GM12874 (cell line): ENCODE data around the gene ADA.

Experiments
- TF ChIP-seq, protein P1 (sequence below): IDR thresholded peaks from 2 replicates; pipeline ENCODE4 v1.5.1; 2011; ENCODE audit warnings: low read depth, mild to moderate bottlenecking, control low read depth, low read length, moderate library complexity; ENCODE audit not compliant: insufficient read depth

The ADA gene

DNA sequence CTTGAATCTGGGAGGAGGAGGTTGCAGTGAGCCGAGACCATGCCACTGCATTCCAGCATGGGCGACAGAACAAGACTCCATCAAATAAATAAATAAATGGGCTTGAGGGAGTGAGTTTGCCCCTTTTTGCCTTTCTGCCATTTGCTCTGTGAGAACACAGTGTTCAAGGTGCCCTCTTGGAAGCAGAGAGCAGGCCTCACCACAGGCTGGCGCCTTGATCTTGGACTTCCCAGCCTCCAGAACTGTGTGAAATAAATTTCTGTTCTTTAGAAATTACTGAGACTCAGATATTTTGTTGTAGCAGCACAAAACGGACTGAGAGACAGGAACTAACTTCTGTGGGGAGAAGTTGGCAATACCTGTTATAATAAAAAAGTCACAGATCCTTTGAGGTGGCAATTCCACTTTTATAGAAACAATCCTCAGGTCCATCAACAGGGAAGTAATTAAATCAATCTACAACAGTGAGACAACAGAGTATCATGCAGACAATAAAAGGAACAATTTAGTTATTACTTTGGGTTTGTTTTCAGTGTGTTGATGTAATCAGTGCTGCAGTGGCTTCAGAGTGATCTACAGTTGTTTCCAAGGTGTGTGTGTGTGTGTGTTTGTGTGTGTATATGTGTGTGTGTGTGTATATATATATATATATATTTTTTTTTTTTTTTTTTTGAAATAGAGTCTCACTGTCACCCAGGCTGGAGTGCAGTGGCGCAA, 44.6 kb downstream of the ADA start:
- TF ChIP-seq, protein P1, sequence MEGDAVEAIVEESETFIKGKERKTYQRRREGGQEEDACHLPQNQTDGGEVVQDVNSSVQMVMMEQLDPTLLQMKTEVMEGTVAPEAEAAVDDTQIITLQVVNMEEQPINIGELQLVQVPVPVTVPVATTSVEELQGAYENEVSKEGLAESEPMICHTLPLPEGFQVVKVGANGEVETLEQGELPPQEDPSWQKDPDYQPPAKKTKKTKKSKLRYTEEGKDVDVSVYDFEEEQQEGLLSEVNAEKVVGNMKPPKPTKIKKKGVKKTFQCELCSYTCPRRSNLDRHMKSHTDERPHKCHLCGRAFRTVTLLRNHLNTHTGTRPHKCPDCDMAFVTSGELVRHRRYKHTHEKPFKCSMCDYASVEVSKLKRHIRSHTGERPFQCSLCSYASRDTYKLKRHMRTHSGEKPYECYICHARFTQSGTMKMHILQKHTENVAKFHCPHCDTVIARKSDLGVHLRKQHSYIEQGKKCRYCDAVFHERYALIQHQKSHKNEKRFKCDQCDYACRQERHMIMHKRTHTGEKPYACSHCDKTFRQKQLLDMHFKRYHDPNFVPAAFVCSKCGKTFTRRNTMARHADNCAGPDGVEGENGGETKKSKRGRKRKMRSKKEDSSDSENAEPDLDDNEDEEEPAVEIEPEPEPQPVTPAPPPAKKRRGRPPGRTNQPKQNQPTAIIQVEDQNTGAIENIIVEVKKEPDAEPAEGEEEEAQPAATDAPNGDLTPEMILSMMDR: no peak

DNA sequence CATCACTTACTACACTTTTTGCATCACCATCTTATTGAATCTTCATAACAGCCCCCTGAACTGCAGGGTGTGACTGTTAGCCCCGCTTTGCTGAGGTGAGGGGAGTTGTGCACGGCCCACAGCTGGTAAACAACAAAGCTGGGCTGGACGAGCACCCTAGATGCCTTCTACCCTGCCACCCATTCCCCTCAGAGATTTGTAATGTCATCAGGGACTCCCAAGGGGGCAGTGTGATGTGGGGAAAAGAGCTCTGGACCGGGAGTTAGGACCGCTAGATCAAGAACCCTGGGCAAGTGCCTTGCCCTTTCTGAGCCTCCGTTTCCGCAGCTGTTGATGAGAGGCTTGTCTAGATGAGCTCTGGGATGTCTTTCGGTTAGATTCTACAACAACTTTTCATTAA, 48.2 kb downstream of the ADA start:
- TF ChIP-seq, protein P1: no peak

DNA sequence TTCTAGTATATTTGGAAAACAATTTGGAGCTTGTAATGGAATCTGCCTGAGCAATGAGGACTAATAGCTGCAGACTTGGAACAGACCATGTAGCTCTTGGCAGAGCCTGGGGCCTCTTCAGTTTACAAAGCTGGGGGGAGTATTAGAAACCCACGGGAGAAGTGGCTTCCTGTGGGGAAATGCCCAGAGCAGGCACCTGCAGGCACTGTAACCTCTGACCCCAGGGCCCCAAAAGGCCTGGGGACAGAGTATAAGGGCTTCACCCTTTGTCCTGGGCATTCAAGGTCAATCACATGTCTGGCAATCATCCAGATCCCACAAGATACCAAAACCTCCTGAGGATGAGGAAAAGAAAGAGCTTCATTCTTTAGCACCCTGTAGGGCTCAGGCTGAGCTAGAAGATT, 49.7 kb downstream of the ADA start:
- TF ChIP-seq, protein P1: no peak

DNA sequence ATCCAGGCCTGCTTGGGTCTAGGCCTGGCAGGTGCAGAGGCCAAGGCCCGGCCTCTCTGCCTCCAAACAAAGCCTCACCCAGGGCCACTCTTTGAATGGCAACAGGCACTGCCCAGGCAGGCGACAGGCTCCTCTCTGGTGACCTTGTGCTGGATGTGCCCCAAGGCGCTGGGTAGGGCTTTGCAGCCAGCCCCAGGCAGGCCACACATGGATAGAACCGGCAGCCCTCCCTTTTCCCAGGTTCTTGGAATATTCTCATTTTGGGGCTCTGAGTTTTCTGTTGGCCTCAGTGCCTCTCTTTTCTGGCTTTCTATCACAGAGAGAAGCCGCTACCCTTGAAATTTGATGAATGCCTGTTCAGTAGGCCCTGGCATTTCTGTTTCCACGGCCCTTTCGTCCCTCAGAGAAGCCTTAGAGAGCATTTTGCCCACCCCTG, 50.2 kb downstream of the ADA start:
- TF ChIP-seq, protein P1: no peak

DNA sequence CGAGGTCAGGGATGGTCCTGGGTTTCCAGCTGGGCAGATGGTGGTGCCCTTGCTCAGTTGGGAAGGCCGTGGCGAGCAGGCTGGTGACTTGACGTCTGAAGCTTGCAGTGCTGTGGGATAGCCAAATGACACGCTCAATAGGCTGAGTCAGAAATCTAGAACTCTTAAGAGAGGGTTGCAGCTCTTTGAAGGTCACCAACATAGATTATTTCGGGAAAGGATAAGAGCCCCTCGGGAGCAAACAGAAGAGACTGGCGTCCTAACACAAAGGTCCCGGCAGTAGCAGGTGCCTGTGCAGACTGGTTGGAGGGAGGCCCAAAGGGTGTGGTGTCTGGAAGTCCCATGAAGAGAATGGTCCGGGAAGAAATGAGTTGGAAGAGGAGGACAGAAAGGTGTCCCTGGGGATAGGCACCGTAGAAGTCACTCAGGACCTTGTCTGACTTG, 50.7 kb downstream of the ADA start:
- TF ChIP-seq, protein P1: no peak

DNA sequence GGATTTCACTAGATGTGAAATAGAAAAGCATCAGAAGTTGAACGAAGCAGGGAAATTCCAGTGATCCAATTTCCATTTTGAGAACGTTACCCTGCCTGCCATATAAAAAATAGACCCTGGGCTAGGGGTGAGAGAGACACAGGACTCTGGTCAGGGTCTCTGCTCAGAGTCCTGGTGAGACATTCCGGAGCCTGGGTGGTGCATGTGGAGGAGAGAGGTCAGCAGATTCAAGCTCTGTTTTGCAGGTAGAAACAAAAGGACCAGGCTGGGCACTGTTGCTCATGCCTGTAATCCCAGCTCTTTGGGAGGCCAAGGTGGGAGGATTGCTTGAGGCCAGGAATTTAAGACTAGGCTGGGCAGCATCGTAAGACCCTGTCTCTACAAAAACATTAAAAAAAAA, 51.2 kb downstream of the ADA start:
- TF ChIP-seq, protein P1: no peak

DNA sequence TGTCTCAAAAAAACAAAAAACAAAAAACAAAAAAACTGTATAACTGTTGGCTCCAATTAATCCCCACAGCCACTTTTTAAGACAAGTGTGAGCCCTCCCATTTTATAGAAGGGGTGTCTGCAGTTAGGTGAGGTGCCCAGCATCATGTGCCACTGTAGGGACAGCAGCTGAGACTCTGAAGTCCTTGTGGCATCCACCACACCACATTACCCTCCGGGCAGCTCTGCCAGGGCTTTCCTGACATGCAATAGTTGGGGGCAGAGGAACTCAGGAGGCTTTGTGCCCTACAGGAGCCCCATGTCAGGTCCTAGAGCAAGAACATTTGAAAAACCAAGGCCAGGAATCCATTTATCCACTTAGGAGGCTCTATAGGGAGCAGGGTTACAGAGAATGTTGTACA, 51.8 kb downstream of the ADA start:
- TF ChIP-seq, protein P1: no peak
